A549 (cell line): ENCODE measurements around the gene B3GAT1. TPM values are rescaled to one million over a fixed set of nuclear protein-coding genes. Genes with fewer than 3 reads are reported as not detected.

Source experiments
- ATAC-seq, 2 experiments: fragments of 200-7000 bp in 1 of 2; fragments of >200 bp in 1 of 2; cut with Nextera tagmentation in 1 of 2; cut with Tn5 transposase in 1 of 2; 3 replicates each; pipeline versions ENCODE4 v1.8.0 to v1.9.1; 2018 to 2020; ENCODE audit warnings: mild to moderate bottlenecking in 1 of 2, moderate library complexity in 1 of 2
- CTCF ChIA-PET: fragments of 300-600 bp; sonication (Branson Sonifier 250); formaldehyde crosslinking; extraction: SDS; loops from one replicate; lab custom pipeline; 2021; ENCODE audit warnings: antibody characterized with exemption, inconsistent platforms; lab: Yijun Ruan, JAX
- POLR2A ChIA-PET: fragments of 350-600 bp; formaldehyde crosslinking; extraction: SDS; loops from one replicate; lab custom pipeline; 2021; ENCODE audit warnings: antibody characterized with exemption, inconsistent platforms; lab: Yijun Ruan, JAX
- DNase-seq, 2 experiments: peaks; one replicate each; pipeline versions ENCODE4 v3.0.0 to v3.0.0-alpha.2; 2011 to 2016; ENCODE audit warnings: low read depth in 1 of 2, low spot score in 1 of 2
- FAIRE-seq: peaks from 2 replicates; lab custom pipeline; 2011; peaks lifted over from hg19 to GRCh38; lab: Jason Lieb, UNC
- H3K27ac ChIP-seq, 2 experiments: fragments of >200 bp; sonication (Bioruptor Twin); formaldehyde crosslinking; 3 replicates each; pipeline ENCODE4 v1.5.1; 2016 to 2017
- H3K4me1 ChIP-seq: fragments of >200 bp; sonication (Bioruptor Twin); formaldehyde crosslinking; 3 replicates; pipeline ENCODE4 v1.6.1; 2016
- H3K4me2 ChIP-seq: fragments of >200 bp; sonication (Bioruptor Twin); formaldehyde crosslinking; 3 replicates; pipeline ENCODE4 v1.6.1; 2016
- H3K4me3 ChIP-seq: fragments of >200 bp; sonication (Bioruptor Twin); formaldehyde crosslinking; 3 replicates; pipeline ENCODE4 v1.5.1; 2016
- H3K9me3 ChIP-seq: fragments of >200 bp; sonication (Bioruptor Twin); formaldehyde crosslinking; 3 replicates; pipeline ENCODE4 v1.6.1; 2016
- BHLHE40 ChIP-seq: IDR thresholded peaks from 2 replicates; pipeline ENCODE4 v1.6.1; 2012; ENCODE audit warnings: low read depth, low read length, inconsistent platforms
- CEBPB ChIP-seq, 2 experiments: fragments of >200 bp in 1 of 2; sonication (Bioruptor Twin) in 1 of 2; formaldehyde crosslinking in 1 of 2; IDR thresholded peaks; 2 replicates each; pipeline ENCODE4 v1.6.1; 2012 to 2016
- CHD4 ChIP-seq: fragments of 200-600 bp; sonication (generic); IDR thresholded peaks from 2 replicates; pipeline ENCODE4 v1.6.1; 2016; ENCODE audit warnings: antibody characterized with exemption, mild to moderate bottlenecking, borderline replicate concordance
- EHMT2 ChIP-seq: fragments of 200-600 bp; sonication (generic); IDR thresholded peaks from 2 replicates; pipeline ENCODE4 v1.6.1; 2016; ENCODE audit warnings: antibody characterized with exemption, low read depth, mild to moderate bottlenecking, moderate library complexity
- FOSB ChIP-seq: fragments of 250-450 bp; sonication (Bioruptor Pico); IDR thresholded peaks from 2 replicates; pipeline ENCODE4 v1.5.0; 2020; ENCODE audit warnings: mild to moderate bottlenecking, moderate library complexity
- FOSL2 ChIP-seq, 2 experiments: fragments of 450-650 bp in 1 of 2; fragments of >200 bp in 1 of 2; sonication (Bioruptor Twin) in 1 of 2; formaldehyde crosslinking; IDR thresholded peaks; 2 replicates each; pipeline versions ENCODE4 v1.5.0 to v1.6.1; 2016 to 2020; ENCODE audit warnings: mild to moderate bottlenecking in 1 of 2, moderate library complexity in 1 of 2
- GATA3 ChIP-seq: IDR thresholded peaks from 2 replicates; pipeline ENCODE4 v1.6.1; 2012; ENCODE audit warnings: borderline replicate concordance
- HOXA7 ChIP-seq: fragments of 250-450 bp; sonication (Bioruptor Pico); IDR thresholded peaks from 2 replicates; pipeline ENCODE4 v1.5.0; 2020; ENCODE audit warnings: mild to moderate bottlenecking, moderate library complexity
- HOXB13 ChIP-seq: fragments of 250-450 bp; sonication (Bioruptor Pico); IDR thresholded peaks from 2 replicates; pipeline ENCODE4 v1.5.0; 2020; ENCODE audit warnings: low read depth, mild to moderate bottlenecking, moderate library complexity
- HOXB5 ChIP-seq: fragments of 250-450 bp; sonication (Bioruptor Pico); IDR thresholded peaks from 2 replicates; pipeline ENCODE4 v1.5.0; 2020; ENCODE audit warnings: mild to moderate bottlenecking, moderate library complexity
- KDM5A ChIP-seq: fragments of 200-600 bp; sonication (generic); IDR thresholded peaks from 2 replicates; pipeline ENCODE4 v1.6.1; 2016; ENCODE audit warnings: antibody characterized with exemption, mild to moderate bottlenecking
- MAFK ChIP-seq: fragments of 450-650 bp; IDR thresholded peaks from 2 replicates; pipeline ENCODE4 v1.6.1; 2014; ENCODE audit not compliant: partially characterized antibody
- MYC ChIP-seq: IDR thresholded peaks from 2 replicates; pipeline ENCODE4 v1.6.1; 2012; ENCODE audit warnings: mild to moderate bottlenecking, inconsistent platforms, low read length, improper control_type of control experiment, borderline replicate concordance
- NFE2L2 ChIP-seq: fragments of 150-350 bp; conservative IDR thresholded peaks from 2 replicates; pipeline ENCODE4 v1.6.1; 2014; ENCODE audit warnings: low read length
- NPAS2 ChIP-seq: fragments of 250-450 bp; sonication (Bioruptor Pico); IDR thresholded peaks from 2 replicates; pipeline ENCODE4 v1.8.0; 2022; ENCODE audit warnings: mild to moderate bottlenecking, moderate library complexity, borderline replicate concordance
- PHF8 ChIP-seq: fragments of 200-600 bp; sonication (generic); IDR thresholded peaks from 2 replicates; pipeline ENCODE4 v1.6.1; 2016; ENCODE audit warnings: low read depth, mild to moderate bottlenecking, antibody characterized with exemption, moderate library complexity, borderline replicate concordance
- RARB ChIP-seq: fragments of 250-450 bp; sonication (Bioruptor Pico); IDR thresholded peaks from 2 replicates; pipeline ENCODE4 v1.8.0; 2021; ENCODE audit warnings: mild to moderate bottlenecking, moderate library complexity
- RFX5 ChIP-seq: fragments of 450-650 bp; IDR thresholded peaks from 2 replicates; pipeline ENCODE4 v1.7.1; 2014; ENCODE audit warnings: antibody characterized with exemption, mild to moderate bottlenecking, moderate library complexity
- SMC3 ChIP-seq: fragments of >200 bp; sonication (Bioruptor Twin); formaldehyde crosslinking; IDR thresholded peaks from 3 replicates; pipeline ENCODE4 v1.6.1; 2018; ENCODE audit warnings: inconsistent platforms
- SREBF2 ChIP-seq: fragments of 450-650 bp; IDR thresholded peaks from 2 replicates; pipeline ENCODE4 v1.6.1; 2014; ENCODE audit warnings: mild to moderate bottlenecking, moderate library complexity
- TFCP2L1 ChIP-seq: fragments of 250-450 bp; sonication (Bioruptor Pico); IDR thresholded peaks from 2 replicates; pipeline ENCODE4 v1.5.0; 2021; ENCODE audit warnings: mild to moderate bottlenecking
- TP53 ChIP-seq: fragments of 250-450 bp; sonication (Bioruptor Pico); IDR thresholded peaks from 2 replicates; pipeline ENCODE4 v1.5.0; 2021; ENCODE audit warnings: mild to moderate bottlenecking, moderate library complexity
- ZNF302 ChIP-seq: fragments of 250-450 bp; sonication (Bioruptor Pico); IDR thresholded peaks from 2 replicates; pipeline ENCODE4 v1.9.0; 2021; ENCODE audit warnings: inconsistent platforms, mild to moderate bottlenecking, moderate library complexity
- ZSCAN20 ChIP-seq: fragments of 250-450 bp; sonication (Bioruptor Pico); IDR thresholded peaks from 2 replicates; pipeline ENCODE4 v1.8.0; 2022; ENCODE audit warnings: mild to moderate bottlenecking, moderate library complexity
- WGBS: methylation state at CpG from one replicate; pipeline ENCODE4 v1.1.6; 2017; ENCODE audit errors: missing lambda C conversion rate; 5-methylcytosine and 5-hydroxymethylcytosine counted together
- polyA plus RNA-seq, 4 experiments: library from polyadenylated mRNA; depleted of rRNA in 3 of 4; stranded (reverse); fragments of >200 nt; fragmentation: RNase III in 1 of 4; extraction: RNeasy Plus Mini Kit Qiagen cat#74134 plus additional on column Dnase treatment in 1 of 4; gene quantifications; 2 replicates in 3 of 4; 3 replicates in 1 of 4; pipeline ENCODE4 v1.2.3, GENCODE V29; 2011 to 2017
- TF ChIP-seq, protein P1 (sequence below): fragments of 250-450 bp; sonication (Bioruptor Pico); IDR thresholded peaks from 2 replicates; pipeline ENCODE4 v1.5.0; 2020; ENCODE audit warnings: low read depth, mild to moderate bottlenecking, moderate library complexity
- TF ChIP-seq, protein P2 (sequence below): fragments of 450-650 bp; IDR thresholded peaks from 2 replicates; pipeline ENCODE4 v1.6.1; 2014; ENCODE audit warnings: antibody characterized with exemption

Gene B3GAT1
- polyA plus RNA-seq, 2 of the 4 experiments (the other 2 are of a cell fraction) = not detected

DNA sequence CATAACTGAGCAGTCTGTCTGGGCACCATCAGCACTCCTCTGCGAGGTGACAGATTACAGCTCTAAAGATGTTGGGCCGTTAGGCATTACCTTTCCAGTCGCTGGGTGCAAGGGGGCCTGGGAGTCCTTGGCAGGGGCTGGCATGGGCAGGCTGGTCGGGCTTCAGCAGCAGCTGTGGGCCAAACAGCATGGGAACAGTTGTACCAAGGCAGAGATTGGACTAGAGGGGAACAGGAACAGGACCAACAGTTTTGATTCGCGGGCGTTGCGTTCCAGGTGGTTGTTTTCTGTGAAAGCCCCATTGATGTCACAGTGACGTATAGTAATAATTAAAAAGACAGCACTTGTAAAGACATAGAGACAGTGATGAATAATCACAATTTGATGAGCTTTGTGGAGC, 25.8 kb upstream of the B3GAT1 start:
- H3K4me2 ChIP-seq = no peak overlapping the region
- WGBS = 53% methylated on average over 6 of the region's 9 CpGs
- no peak for FAIRE-seq
- H3K4me1 ChIP-seq = no peaks in the 10 kb centered on the region
- POLR2A ChIA-PET = no interaction called here
- TF ChIP-seq CEBPB (IDR thresholded peaks at IDR 0.05) = no peak
- TF ChIP-seq, protein P1, sequence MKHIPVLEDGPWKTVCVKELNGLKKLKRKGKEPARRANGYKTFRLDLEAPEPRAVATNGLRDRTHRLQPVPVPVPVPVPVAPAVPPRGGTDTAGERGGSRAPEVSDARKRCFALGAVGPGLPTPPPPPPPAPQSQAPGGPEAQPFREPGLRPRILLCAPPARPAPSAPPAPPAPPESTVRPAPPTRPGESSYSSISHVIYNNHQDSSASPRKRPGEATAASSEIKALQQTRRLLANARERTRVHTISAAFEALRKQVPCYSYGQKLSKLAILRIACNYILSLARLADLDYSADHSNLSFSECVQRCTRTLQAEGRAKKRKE (CRISPR knock-in tag) = no peak
- TF ChIP-seq RFX5 = no peak
- TF ChIP-seq, protein P2, sequence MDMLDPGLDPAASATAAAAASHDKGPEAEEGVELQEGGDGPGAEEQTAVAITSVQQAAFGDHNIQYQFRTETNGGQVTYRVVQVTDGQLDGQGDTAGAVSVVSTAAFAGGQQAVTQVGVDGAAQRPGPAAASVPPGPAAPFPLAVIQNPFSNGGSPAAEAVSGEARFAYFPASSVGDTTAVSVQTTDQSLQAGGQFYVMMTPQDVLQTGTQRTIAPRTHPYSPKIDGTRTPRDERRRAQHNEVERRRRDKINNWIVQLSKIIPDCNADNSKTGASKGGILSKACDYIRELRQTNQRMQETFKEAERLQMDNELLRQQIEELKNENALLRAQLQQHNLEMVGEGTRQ = no peak
- no peak for TF ChIP-seq CHD4
- no peak for TF ChIP-seq KDM5A
- TF ChIP-seq MYC = no peak
- TF ChIP-seq FOSB (CRISPR knock-in tag) = no peak
- no peak for TF ChIP-seq EHMT2
- no peak for TF ChIP-seq ZNF302 (CRISPR knock-in tag)
- no peak for TF ChIP-seq TP53 (CRISPR knock-in tag)
- TF ChIP-seq HOXB5 (CRISPR knock-in tag) = no peak
- TF ChIP-seq SREBF2 = no peak
- TF ChIP-seq BHLHE40 = no peak
- TF ChIP-seq GATA3 = no peak
- TF ChIP-seq HOXA7 (CRISPR knock-in tag) = no peak
- TF ChIP-seq NFE2L2 = no peak
- no peak for TF ChIP-seq RARB
- CTCF ChIA-PET = no interaction called here
- no peak overlapping the region for H3K4me3 ChIP-seq
- ATAC-seq = no peak
- no peak overlapping the region for H3K27ac ChIP-seq
- no peak for DNase-seq
- H3K9me3 ChIP-seq = no peaks in the 10 kb centered on the region

GRCh38 chr11:134436781-134437180, 24.7 kb upstream of the B3GAT1 start:
- WGBS = 33% methylated on average over 10 of the region's 10 CpGs
- DNase-seq = no peak
- Histone ChIP-seq H3K4me1 (no peaks in the 10 kb centered on the region), H3K27ac (no peak overlapping the region), H3K4me3 (no peak overlapping the region), H3K4me2 (no peak overlapping the region), H3K9me3 (no peaks in the 10 kb centered on the region)
- POLR2A ChIA-PET = no interaction called here
- FAIRE-seq = no peak
- ATAC-seq = no peak
- CTCF ChIA-PET = no interaction called here
- TF ChIP-seq NPAS2 (CRISPR knock-in tag) = no peak
- TF ChIP-seq PHF8 = no peak

DNA sequence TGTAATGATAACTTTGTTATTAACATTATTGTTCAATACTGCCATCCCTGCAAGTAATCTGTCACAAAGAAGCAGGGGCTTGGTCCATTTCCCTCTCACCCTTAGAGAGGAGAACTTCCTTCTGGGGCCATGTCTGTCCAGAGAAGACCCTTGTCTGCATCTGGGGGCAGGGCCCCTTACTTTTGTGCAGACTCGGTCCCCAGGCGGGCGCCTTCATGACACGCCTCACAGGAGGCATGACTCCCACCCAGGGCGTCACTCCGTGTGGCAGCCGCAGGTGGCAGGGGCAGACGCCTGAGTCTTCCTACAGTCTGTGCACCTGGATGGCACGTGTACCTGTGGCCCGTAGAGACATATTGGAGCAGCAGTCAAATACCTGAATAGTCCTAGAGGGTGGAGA, 21.8 kb upstream of the B3GAT1 start:
- 0% methylated on average over 1 of the region's 10 CpGs for WGBS
- no peaks in the 10 kb centered on the region for H3K4me1 ChIP-seq
- DNase-seq (no peak), ATAC-seq (no peak), FAIRE-seq (no peak)
- no peak overlapping the region for H3K4me2 ChIP-seq
- H3K27ac ChIP-seq = no peak overlapping the region
- POLR2A ChIA-PET = no interaction called here
- no peak overlapping the region for H3K4me3 ChIP-seq
- CTCF ChIA-PET = no interaction called here
- TF ChIP-seq FOSB (CRISPR knock-in tag) (no peak), FOSL2 (IDR thresholded peaks at IDR 0.05) (no peak), FOSL2 (CRISPR knock-in tag; IDR thresholded peaks at IDR 0.05) (no peak), HOXB13 (CRISPR knock-in tag) (no peak), TP53 (CRISPR knock-in tag) (no peak), MAFK (no peak), SMC3 (no peak), TFCP2L1 (CRISPR knock-in tag) (no peak), NPAS2 (CRISPR knock-in tag) (no peak), ZSCAN20 (CRISPR knock-in tag) (no peak)
- no peaks in the 10 kb centered on the region for H3K9me3 ChIP-seq
